T-cell (primary cell): ENCODE results near the gene PATJ. TPM values are rescaled to one million over a fixed set of nuclear protein-coding genes. Genes with fewer than 3 reads are reported as not detected.

ENCODE experiments used
- ATAC-seq, 4 experiments: fragments of 200-7000 bp in 3 of 4; fragments of 150-1000 bp in 1 of 4; cut with Tn5 transposase; replicated peaks in 1 of 4; 1 replicate in 3 of 4; 2 replicates in 1 of 4; pipeline ENCODE4 v1.10.0; 2021; ENCODE audit warnings: moderate library complexity in 3 of 4, mild to moderate bottlenecking in 2 of 4, moderate number of reproducible peaks in 1 of 4
- CTCF ChIA-PET, 2 donors: fragments of 300-600 bp; sonication (Branson Sonifier 250); formaldehyde crosslinking; loops; one replicate each; lab custom pipeline; 2022; ENCODE audit warnings: antibody characterized with exemption in 2 of 2; lab: Charles Lee
- POLR2A ChIA-PET, 2 donors: fragments of 300-600 bp; sonication (Branson Sonifier 250); formaldehyde crosslinking; loops; one replicate each; lab custom pipeline; 2022; ENCODE audit warnings: antibody characterized with exemption in 2 of 2; lab: Charles Lee
- DNase-seq, 35 experiments: peaks; one replicate each; pipeline versions ENCODE4 v3.0.0 to v3.0.0-alpha.2; 2013 to 2023
- H3K27ac ChIP-seq: one replicate; pipeline ENCODE4 v1.5.1; 2013; ENCODE audit warnings: low read length
- H3K27me3 ChIP-seq, 2 experiments: replicated peaks in 1 of 2; 1 replicate in 1 of 2; 2 replicates in 1 of 2; pipeline versions ENCODE4 v1.6.1 to v1.7.0; 2013; ENCODE audit warnings: low read length in 1 of 2, mixed read lengths in 1 of 2; ENCODE audit not compliant: control insufficient read depth in 2 of 2, insufficient read depth in 2 of 2; ENCODE audit errors: extremely low read depth in 1 of 2
- H3K36me3 ChIP-seq, 2 donors: 1 replicate in 1 of 2; 2 replicates in 1 of 2; pipeline versions ENCODE4 v1.6.1 to v1.7.0; 2013; ENCODE audit warnings: low read length in 1 of 2; ENCODE audit not compliant: control insufficient read depth in 2 of 2, insufficient read depth in 1 of 2; ENCODE audit errors: extremely low read depth in 1 of 2
- H3K4me1 ChIP-seq, 2 experiments: 1 replicate in 1 of 2; 2 replicates in 1 of 2; pipeline versions ENCODE4 v1.6.1 to v1.7.0; 2013; ENCODE audit warnings: low read length in 2 of 2, mixed read lengths in 1 of 2; ENCODE audit not compliant: insufficient read depth in 2 of 2, control insufficient read depth in 1 of 2; ENCODE audit errors: extremely low read depth in 1 of 2
- H3K4me3 ChIP-seq, 2 donors: 1 replicate in 1 of 2; 2 replicates in 1 of 2; pipeline versions ENCODE4 v1.5.1 to v1.7.0; 2013; ENCODE audit warnings: mild to moderate bottlenecking in 2 of 2, low read length in 1 of 2, moderate library complexity in 1 of 2; ENCODE audit not compliant: control insufficient read depth in 1 of 2; ENCODE audit errors: extremely low read depth in 1 of 2
- H3K9me3 ChIP-seq: 2 replicates; pipeline ENCODE4 v1.7.0; 2013
- H3K27ac Mint-ChIP-seq, 2 donors: one replicate each; pipeline ENCODE4 v1.8.0; 2020 to 2021; ENCODE audit warnings: mild to moderate bottlenecking in 2 of 2, mixed read lengths in 2 of 2
- H3K27me3 Mint-ChIP-seq, 2 donors: one replicate each; pipeline ENCODE4 v1.8.0; 2021 to 2022; ENCODE audit warnings: mixed read lengths in 2 of 2
- H3K36me3 Mint-ChIP-seq: one replicate; pipeline ENCODE4 v1.8.0; 2021; ENCODE audit warnings: mixed read lengths
- H3K4me1 Mint-ChIP-seq, 3 donors: one replicate each; pipeline ENCODE4 v1.8.0; 2020 to 2022; ENCODE audit warnings: mixed read lengths in 3 of 3, mild to moderate bottlenecking in 1 of 3
- H3K4me3 Mint-ChIP-seq, 3 donors: one replicate each; pipeline ENCODE4 v1.8.0; 2020 to 2022; ENCODE audit warnings: mild to moderate bottlenecking in 3 of 3, mixed read lengths in 3 of 3, moderate library complexity in 3 of 3
- H3K9me3 Mint-ChIP-seq, 3 donors: one replicate each; pipeline ENCODE4 v1.8.0; 2020 to 2022; ENCODE audit warnings: mixed read lengths in 3 of 3
- WGBS: methylation state at CpG from one replicate; pipeline ENCODE4 v1.1.5; 2013; ENCODE audit warnings: missing lambda C conversion rate; ENCODE audit not compliant: insufficient coverage; 5-methylcytosine and 5-hydroxymethylcytosine counted together
- total RNA-seq, 35 experiments: library from RNA in 6 of 35; stranded (reverse) in 6 of 35; fragments of 120-200 nt in 1 of 35; gene quantifications; one replicate each; pipeline versions ENCODE4 v1.2.1 to v1.2.4 and lab custom pipeline; 2013 to 2026

Gene PATJ
- total RNA-seq, 5 donors from 2014 or later (not counting 1 experiment from before 2014, with no cell fraction given), result 31.3 to 65.3 (median 35.7) TPM

DNA sequence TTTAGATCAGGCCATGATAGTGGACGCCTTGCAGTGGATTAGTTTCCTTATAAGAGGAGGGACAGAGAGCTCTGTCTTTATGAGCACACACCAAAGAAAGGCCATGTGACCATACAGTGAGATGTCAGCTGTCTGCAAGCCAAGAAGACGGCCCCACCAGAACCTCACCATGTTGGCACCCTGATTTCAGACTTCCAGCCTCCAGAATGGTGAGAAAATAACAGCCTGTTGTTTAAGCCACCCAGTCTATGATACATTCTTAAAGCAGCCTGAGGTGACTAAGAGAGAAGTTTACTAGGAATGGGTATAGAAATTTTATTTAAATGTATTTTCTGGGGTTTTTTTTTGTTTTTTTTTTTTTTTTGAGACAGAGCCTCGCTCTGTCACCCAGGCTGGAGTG, 481.9 kb downstream of the PATJ start:
- Histone ChIP-seq H3K4me3 (no peak overlapping the region), H3K9me3 (no peaks in the 10 kb centered on the region), H3K27me3 (peaks cover 0 to 16% of the 10 kb centered on the region in 2 experiments), H3K27ac (no peak overlapping the region), H3K36me3 (no peaks in the 10 kb centered on the region), H3K4me1 (no peaks in the 10 kb centered on the region)
- Mint-ChIP-seq H3K4me3 (no peak overlapping the region), H3K27ac (no peak overlapping the region), H3K4me1 (no peaks in the 10 kb centered on the region), H3K9me3 (no peaks in the 10 kb centered on the region), H3K27me3 (peaks cover 0 to 6% of the 10 kb centered on the region in 2 donors), H3K36me3 (no peaks in the 10 kb centered on the region)
- 86% methylated on average over 1 of the region's 3 CpGs for WGBS
- ATAC-seq, result no peak
- DNase-seq, result no peak
- CTCF ChIA-PET, result no interaction called here
- POLR2A ChIA-PET, result no interaction called here

DNA sequence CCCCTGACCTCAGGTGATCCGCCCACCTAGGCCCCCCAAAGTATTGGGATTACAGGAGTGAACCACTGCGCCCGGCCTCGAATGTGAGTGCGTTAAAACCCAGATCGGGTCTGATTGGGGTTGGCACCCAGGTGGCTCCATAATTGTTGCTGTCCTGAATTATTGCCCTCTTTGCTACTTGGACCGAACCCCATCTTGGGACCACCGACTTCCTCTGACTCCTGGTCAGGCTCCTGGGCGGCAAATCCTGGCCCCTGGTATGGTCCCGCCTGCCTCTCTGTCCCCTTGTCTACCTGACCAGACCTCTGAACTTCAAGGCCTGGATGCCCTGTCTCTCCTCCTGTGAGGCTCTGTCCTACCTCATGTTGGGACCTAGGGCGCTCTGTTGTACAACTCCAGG, 485.2 kb downstream of the PATJ start:
- Histone ChIP-seq H3K27me3 (peaks cover 0 to 16% of the 10 kb centered on the region in 2 experiments), H3K4me3 (no peak overlapping the region), H3K36me3 (no peaks in the 10 kb centered on the region), H3K27ac (no peak overlapping the region), H3K9me3 (no peaks in the 10 kb centered on the region), H3K4me1 (no peaks in the 10 kb centered on the region)
- Mint-ChIP-seq H3K27me3 (peaks cover 0 to 6% of the 10 kb centered on the region in 2 donors), H3K4me3 (no peak overlapping the region), H3K4me1 (no peaks in the 10 kb centered on the region), H3K9me3 (no peaks in the 10 kb centered on the region), H3K27ac (no peak overlapping the region), H3K36me3 (no peaks in the 10 kb centered on the region)
- POLR2A ChIA-PET, result no interaction called here
- WGBS, result 77% methylated on average over 11 of the region's 11 CpGs
- DNase-seq (no peak), ATAC-seq (no peak)
- CTCF ChIA-PET, result no interaction called here

Other genes starting within 250 kb of the PATJ start
- 10 to 100 TPM; 21.1 to 41.7 (median 38.5) TPM for gene TM2D1, start 17.3 kb upstream of the PATJ start, total RNA-seq